Activated effector memory CD4-positive, alpha-beta T cell treated with Interleukin-2 at 50 U/mL for 16 hours (primary cell): Measurements from ENCODE around the gene WARS2.
"Not testable (repeated sequence)": the region's sequence is repeated elsewhere in the genome, so short reads cannot be mapped to it uniquely, and the experiment has no call there.

Experiments
- DNase-seq: peaks from one replicate; pipeline ENCODE4 v3.0.0-alpha.2; 2020

WARS2 gene

GRCh38 chr1:119136401-119136800 is 4.1 kb downstream of the WARS2 start:
- no peak for DNase-seq

- DNase-seq = no peak
Measured at GRCh38 chr1:119133987-119134386, 6.5 kb downstream of the WARS2 start.

GRCh38 chr1:119132179-119132578 is 8.3 kb downstream of the WARS2 start:
- no peak for DNase-seq

GRCh38 chr1:119125874-119126273 is 14.6 kb downstream of the WARS2 start:
- no peak for DNase-seq

GRCh38 chr1:119124764-119125163 is 15.7 kb downstream of the WARS2 start:
- DNase-seq = no peak

- DNase-seq = not testable (repeated sequence)
Measured at GRCh38 chr1:119121872-119122271, 18.6 kb downstream of the WARS2 start.

GRCh38 chr1:119116725-119117124 is 23.7 kb downstream of the WARS2 start:
- DNase-seq = no peak

- DNase-seq = no peak
Measured at GRCh38 chr1:119115736-119116135, 24.7 kb downstream of the WARS2 start.

GRCh38 chr1:119115311-119115710 is 25.1 kb downstream of the WARS2 start:
- DNase-seq = no peak

- DNase-seq = no peak
Measured at GRCh38 chr1:119114786-119115185, 25.7 kb downstream of the WARS2 start.

- no peak for DNase-seq
Measured at GRCh38 chr1:119112791-119113190, 27.7 kb downstream of the WARS2 start.

- no peak for DNase-seq
Measured at GRCh38 chr1:119112244-119112643, 28.2 kb downstream of the WARS2 start.

GRCh38 chr1:119108988-119109387 is 31.5 kb downstream of the WARS2 start:
- DNase-seq = no peak

GRCh38 chr1:119103764-119104163 is 36.7 kb downstream of the WARS2 start:
- DNase-seq = no peak

GRCh38 chr1:119102051-119102450 is 38.4 kb downstream of the WARS2 start:
- DNase-seq = no peak

- no peak for DNase-seq
Measured at GRCh38 chr1:119101563-119101962, 38.9 kb downstream of the WARS2 start.

GRCh38 chr1:119099775-119100174 is 40.7 kb downstream of the WARS2 start:
- DNase-seq = no peak

GRCh38 chr1:119097380-119097779 is 43.1 kb downstream of the WARS2 start:
- DNase-seq = no peak

GRCh38 chr1:119093721-119094120 is 46.7 kb downstream of the WARS2 start:
- no peak for DNase-seq

- DNase-seq = no peak
Measured at GRCh38 chr1:119091618-119092017, 48.8 kb downstream of the WARS2 start.

- no peak for DNase-seq
Measured at GRCh38 chr1:119090250-119090649, 50.2 kb downstream of the WARS2 start.

GRCh38 chr1:119086830-119087229 is 53.6 kb downstream of the WARS2 start:
- DNase-seq = no peak

- DNase-seq = no peak
Measured at GRCh38 chr1:119084798-119085197, 55.7 kb downstream of the WARS2 start.

GRCh38 chr1:119083980-119084379 is 56.5 kb downstream of the WARS2 start:
- DNase-seq = no peak

GRCh38 chr1:119083479-119083878 is 57.0 kb downstream of the WARS2 start:
- no peak for DNase-seq

- DNase-seq = no peak
Measured at GRCh38 chr1:119081700-119082099, 58.8 kb downstream of the WARS2 start.
